A673 (cell line): ENCODE results near the gene SLC25A39.

ENCODE experiments used
- CTCF ChIP-seq: fragments of 300-800, 200-600 bp; sonication (generic); conservative IDR thresholded peaks from 2 replicates; pipeline ENCODE4 v1.5.1; 2017; ENCODE audit warnings: low read depth, mild to moderate bottlenecking, antibody characterized with exemption, low read length, moderate library complexity, mixed read lengths
- EZH2 ChIP-seq: fragments of 200-600 bp; sonication (generic); IDR thresholded peaks from 2 replicates; pipeline ENCODE4 v1.6.1; 2017; ENCODE audit warnings: borderline replicate concordance, low read depth, mild to moderate bottlenecking, mixed read lengths, antibody characterized with exemption, low read length; ENCODE audit not compliant: poor library complexity, severe bottlenecking

- TF ChIP-seq CTCF (no peak), EZH2 (no peak)
These were observed 13.8 kb downstream of the SLC25A39 start for GRCh38 chr17:44310609-44311376.
